NOMO-1 treated with DMSO at 0.1 percent for 48 hours (cell line): ENCODE results near the gene CREBBP.
A peak's percentile ranks its signal among the peaks of the same experiment; 100 is the strongest.

Experiments
- DNase-seq: peaks from one replicate; lab custom pipeline; 2025; ENCODE audit not compliant: unreplicated experiment; lab: John Stamatoyannopoulos, UW

The CREBBP gene

DNA sequence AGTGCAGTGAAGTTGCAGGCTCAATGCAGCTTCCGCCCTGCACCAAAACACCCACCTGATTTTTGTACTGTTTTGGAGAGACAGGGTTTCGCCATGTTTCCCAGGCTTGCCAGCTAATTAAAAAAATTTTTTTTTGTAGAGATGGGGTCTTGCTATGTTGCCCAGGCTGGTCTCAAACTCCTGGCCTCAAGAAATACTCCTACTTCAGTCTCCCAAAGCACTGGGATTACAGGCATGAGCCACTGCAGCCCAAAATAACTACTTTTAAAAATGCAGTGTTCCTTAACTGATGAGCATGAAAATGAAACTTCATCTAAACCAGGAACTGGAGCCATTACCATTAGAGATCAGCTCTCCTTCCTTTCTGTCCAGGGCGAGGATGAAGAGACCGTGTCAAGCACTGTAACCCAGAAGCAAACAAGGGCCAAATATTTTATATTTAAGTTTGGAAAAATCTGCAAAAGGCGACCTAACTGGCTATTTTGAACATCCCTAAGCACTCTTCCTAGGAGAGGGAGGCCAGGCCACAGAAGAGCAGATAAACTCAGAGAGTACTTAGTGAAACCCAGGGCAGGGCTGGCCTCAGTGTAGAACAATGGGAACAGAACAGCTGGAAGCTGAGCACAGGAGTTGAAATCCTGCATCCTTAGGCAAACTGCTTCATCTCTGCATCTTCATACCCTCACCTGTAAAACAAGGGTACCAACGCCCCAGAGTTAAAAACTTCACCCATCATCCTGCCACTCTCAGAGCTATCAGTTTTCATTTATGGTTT is 24.0 kb downstream of the CREBBP start:
- peak; percentile 8 for DNase-seq

DNA sequence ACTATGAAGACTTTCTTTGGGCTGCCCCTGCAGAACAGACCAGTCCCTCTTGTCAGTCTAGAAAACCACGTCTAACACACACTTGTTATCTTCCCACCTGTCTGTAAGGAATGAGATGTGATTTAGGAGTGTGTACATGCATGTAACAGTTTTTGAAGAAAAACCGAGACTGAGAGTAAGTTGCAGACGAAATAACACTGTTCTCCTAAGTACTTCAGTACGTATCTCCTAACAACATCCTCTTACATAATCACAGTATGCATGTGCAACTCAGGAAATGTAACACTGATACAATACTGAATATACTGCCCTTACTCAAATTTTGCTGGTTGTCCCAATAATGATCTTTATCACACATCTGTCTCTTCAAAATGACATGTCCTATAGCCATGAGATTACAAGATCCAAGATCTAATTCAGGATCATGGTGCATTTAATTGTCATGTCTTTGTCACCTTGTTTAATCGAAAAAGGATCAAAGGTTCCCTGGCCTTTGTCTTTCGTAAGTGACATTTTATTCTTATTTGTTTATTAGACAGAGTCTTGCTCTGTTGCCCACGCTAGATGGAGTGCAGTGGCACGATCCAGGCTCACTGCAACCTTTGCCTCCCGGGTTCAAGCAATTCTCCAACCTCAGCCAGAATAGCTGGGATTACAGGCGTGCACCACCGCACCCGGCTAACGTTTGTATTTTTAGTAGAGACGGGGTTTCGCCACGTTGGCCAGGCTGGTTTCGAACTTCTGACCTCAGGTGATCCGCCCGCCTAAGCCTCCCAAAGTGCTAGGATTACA is 25.6 kb downstream of the CREBBP start:
- DNase-seq: peak; percentile 59

DNA sequence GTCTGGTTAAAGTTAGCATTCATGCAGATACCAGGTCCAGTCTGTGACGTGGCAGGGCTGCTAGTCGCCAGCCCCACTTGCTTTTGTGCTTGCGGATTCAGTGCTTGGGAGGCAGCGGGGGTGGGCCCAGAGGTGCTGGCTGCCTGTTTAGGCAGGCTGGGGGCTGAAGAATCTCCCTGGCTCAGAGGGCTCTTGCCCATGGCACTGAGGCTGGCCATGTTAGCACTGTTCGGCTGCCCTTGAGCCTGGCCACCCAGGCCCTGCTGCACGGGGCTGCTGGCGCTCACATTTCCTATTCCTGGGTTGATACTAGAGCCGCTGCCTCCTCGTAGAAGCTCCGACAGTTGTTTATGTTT is 30.0 kb downstream of the CREBBP start:
- DNase-seq: no peak

GRCh38 chr16:3849751-3850543 is 30.6 kb downstream of the CREBBP start:
- DNase-seq: no peak

- no peak for DNase-seq
Observed at GRCh38 chr16:3846595-3847091, 33.9 kb downstream of the CREBBP start.

DNA sequence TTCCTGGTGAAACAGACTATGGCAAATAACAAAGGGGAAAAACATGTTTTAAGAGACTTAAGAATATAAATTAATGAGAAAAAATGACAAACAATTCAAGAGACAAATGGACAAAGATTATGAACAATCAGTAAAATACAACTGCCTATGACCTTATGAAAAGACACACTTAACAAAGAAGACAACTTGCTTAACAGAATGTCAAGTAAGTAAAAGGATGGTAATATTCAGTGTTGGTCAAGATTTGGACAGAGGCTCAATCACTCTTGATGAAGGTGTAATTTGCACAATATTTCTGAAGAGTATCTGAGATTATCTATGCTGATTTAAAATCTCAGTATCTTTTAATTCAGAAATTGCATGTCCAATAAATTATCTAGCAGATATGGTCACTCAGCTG is 34.4 kb downstream of the CREBBP start:
- DNase-seq: no peak

DNA sequence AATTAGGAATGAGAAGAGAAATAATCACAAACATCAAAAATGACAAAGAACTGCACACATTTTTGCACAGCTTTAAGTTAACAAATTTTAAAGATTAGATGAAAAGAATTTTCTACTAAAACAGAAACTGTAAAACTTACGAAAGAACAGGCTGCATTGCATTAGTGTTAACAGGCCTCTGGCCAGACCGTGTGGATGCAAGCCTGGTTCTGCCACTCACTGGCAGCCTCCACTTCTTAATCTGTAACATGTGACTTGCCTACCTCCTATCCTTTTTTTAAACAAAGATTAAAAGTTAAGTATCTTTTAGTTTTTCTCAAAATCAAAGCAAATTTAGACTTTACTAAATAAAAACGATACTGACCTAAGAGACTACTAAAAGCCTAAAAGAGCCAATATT is 37.5 kb downstream of the CREBBP start:
- DNase-seq: no peak

DNA sequence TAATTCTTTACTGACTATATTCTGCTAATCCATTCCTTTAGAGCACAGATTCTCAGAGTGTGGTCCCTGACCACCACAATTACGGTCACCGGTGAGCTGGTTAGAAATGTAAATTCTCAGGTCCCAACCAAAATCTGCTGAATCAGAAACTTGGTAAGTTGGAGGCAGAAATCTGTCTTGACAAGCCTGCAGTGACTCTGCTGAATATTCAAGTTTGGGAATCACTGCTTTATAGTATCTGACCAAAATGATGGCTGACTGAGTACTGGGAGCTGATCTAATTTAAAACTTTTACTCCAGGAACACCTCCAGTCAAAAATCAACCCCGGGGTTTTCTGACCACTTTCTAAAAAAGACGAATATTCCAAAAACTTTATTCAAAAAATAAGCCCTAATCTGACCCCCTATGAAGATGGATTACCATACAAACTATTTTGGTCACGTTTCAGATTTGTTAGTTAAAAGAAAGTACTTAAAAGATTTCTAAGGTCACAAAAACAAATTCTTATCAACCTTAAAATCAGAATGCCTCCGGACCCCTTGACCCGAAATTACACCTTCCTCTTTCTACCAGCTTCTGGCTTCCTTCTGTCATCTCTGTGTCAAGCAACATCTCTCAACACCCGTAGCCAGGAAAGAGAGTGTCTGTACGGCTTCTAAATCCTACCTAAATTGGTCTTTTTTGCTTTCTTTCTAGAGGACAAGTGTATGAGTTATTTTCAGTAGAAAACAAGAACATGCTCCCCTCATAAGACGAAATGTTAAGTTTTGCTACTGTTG is 38.6 kb downstream of the CREBBP start:
- peak; percentile 40 for DNase-seq

- DNase-seq: no peak
Observed at GRCh38 chr16:3839402-3840184, 40.9 kb downstream of the CREBBP start.

DNA sequence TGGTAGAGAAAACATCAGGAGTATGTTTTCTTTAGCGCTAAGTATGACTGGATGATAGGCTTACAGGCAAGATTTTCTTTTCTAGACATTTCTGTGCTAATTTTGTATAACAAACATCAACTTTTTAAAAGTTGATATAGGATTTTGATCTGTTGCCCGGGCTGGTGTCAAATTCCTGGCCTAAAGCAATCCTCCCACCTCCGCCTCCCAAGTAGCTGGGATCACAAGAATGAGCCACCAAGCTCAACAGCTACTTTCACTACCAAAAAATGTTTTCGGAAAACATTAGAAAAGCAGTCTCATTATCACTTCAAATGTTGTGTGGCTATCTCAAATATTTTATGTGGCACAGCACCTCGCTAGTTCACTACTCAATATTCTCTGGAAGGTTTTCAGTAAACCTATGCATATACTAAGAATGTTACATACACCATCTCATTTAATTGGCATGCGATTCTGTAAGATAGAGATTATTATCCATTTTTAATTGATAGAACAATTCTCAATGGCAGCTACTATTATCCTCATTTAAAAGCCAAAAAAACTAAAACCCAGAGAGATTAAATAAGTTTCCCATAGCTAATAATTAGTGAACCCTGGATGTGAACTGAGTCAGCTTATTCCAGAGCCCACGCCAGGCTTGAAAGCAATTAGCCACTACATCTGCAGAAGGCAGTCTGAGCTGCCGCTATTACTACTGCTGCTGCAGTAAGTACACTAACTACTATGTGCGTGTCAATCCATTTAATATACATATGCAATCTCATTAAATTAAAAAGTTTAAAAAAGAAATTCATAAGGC is 41.7 kb downstream of the CREBBP start:
- DNase-seq: no peak

DNA sequence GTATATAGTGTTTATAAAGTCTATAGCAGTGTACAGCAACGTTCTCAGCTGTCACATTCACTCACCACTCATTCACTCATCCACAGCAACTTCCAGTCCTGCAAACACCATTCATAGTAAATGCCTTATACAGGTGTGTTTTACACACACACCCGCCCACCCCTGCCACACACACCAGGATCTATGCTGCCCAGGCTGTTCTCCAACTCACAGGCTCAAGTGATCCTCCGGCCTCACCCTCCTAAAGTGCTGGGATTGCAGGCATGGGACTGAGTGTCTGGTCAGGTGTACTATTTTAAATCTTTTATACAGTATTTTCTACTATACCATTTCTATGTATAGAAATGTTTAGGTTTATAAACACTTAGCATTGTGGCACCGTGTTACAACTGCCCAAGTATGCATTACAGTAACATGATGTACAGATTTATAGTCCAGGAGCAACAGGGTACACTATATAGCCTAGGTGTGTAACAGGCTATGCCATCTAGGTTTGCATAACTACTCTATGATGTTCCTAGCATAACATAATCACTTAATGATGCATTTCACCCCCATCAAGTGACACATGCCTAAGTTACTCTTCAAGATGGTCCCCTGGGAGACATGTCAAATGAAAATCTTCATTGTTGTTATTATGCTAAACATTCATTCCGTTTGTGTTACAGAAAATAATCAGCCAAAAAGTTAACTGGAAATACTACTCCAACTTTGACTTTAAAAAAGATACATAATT is 42.5 kb downstream of the CREBBP start:
- DNase-seq: no peak

DNA sequence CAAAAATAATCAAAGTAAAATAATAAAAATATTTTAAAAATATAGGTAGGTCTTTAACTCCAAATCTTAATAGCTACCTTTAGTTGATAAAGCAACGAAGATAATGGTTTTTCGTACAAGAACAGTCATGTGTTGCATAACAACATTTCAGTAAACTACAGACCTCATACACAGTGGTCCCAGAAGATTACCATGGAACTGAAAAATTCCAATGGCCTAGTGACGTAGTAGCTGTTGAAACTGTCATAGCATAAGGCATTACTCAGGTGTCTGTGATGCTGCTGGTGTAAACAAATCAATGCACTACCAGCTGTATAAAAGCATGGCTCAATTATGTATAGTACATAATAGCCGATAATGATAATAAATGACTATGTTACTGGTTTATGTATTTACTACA is 43.9 kb downstream of the CREBBP start:
- no peak for DNase-seq

DNA sequence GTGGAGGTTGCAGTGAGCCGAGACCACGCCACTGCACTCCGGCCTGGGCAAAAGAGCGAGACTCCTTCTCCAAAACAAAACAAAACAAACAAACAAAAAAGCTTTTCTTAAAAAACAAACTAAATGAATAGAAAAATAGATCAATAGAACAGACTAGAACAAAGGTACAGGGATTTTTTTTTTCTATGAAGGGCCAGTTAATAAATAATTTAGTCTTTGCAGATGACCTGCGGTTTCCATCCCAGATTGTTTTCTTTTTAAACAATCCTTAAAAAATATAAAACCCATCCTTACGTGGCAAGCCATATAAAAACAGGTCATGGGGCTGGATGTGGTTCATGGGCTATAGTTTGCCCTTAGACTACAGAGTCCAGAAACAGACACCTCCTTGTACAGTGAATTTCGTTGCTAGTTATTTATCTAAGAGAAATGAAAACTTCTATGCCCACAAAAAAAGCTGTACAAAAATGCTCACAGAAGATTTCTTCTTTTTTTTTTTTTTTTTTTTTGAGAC is 45.4 kb downstream of the CREBBP start:
- DNase-seq: no peak

- no peak for DNase-seq
Observed at GRCh38 chr16:3832668-3833067, 47.8 kb downstream of the CREBBP start.

GRCh38 chr16:3830625-3831254 is 49.8 kb downstream of the CREBBP start:
- no peak for DNase-seq

GRCh38 chr16:3829631-3830536 is 50.6 kb downstream of the CREBBP start:
- no peak for DNase-seq

DNA sequence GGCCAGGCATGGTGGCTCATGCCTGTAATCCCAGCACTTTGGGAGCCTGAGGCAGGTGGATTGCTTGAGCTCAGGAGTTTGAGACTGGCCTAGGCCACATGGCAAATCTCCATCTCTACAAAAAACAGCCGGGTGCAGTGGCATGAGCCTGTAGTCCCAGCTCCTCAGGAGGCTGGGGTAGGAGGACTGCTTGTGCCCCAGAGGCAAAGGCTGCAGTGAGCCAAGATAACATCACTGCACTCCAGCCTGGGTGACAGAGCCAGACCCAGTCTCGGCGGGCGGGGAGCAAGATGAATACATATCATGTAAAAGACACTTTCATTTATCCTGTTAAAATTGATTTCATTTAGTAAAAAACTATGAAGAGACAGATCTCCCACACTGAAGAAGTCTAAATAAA is 54.6 kb downstream of the CREBBP start:
- no peak for DNase-seq
